Measurements from ENCODE around the gene FAM110A.
"Not testable (repeated sequence)": the region's sequence is repeated elsewhere in the genome, so short reads cannot be mapped to it uniquely, and the experiment has no call there.

Gene FAM110A

DNA sequence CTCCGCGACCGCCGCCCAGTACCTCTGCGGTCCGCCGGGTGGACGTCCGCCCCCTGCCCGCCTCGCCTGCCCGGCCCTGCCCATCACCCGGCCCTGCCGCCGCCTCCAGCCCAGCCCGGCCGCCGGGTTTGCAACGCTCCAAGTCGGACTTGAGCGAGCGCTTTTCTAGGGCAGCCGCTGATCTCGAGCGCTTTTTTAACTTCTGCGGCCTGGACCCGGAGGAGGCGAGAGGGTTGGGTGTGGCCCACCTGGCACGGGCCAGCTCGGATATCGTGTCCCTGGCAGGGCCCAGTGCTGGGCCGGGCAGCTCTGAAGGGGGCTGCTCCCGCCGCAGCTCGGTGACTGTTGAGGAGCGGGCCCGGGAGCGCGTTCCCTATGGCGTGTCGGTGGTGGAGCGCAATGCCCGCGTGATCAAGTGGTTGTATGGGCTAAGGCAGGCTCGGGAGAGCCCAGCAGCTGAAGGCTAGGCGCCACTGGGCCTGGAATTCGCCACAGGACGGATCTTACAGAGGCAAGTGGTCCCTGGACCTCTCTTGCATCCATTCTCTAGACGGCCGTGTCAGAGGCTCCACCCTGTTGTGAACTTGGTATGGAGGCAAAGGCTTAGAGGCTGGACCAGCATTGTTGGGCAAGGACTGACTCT, 11.8 kb downstream of the FAM110A start:
- peak; percentile 36 to 49 for DNase-seq

DNA sequence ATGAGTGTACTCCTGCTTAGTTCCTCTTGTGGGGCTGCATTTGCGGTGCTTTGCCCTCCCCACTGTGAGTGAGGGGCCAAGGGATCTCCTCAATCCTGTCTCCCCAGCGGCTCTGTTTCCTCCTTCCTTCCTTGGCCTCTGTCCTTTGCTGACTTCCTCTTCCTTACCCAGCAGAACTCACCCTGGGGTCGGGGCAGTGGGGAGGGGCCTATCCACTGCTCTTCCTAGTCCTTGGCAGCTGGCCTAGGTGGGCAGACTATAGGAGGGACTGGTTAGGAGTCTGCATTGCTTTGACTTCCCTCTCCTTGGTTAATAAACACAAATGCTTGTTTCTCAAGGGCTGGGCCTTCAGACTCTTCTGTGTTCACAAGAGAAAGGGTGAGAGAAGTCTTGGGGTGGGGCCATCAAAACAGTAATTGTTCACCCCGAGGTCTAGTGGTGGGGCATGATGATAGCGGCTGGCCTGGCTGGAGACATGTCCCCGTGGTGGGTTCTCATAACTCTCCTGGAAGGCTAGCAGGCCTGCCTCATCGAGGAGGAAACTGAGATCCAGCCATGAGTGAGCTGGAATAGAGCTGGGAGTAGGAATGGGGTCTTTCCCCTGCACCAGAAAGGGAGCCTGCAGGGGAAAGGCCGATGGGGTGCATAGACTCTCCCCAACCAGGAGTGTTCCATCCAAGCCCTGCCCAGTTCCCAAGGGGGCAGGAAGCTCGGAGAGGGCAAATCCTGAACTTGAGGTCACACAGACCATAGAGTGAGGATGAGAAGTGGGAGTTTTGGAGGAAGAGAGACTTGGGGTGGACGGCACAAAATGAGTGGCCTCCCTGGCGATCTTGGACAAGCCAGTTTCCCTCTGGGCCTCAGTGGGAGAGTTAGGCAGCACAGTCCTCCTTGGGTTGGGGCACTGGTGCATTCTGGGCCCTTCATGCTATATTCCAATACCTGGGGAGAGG, 12.7 kb downstream of the FAM110A start:
- peak; percentile 42 to 45 for DNase-seq

DNA sequence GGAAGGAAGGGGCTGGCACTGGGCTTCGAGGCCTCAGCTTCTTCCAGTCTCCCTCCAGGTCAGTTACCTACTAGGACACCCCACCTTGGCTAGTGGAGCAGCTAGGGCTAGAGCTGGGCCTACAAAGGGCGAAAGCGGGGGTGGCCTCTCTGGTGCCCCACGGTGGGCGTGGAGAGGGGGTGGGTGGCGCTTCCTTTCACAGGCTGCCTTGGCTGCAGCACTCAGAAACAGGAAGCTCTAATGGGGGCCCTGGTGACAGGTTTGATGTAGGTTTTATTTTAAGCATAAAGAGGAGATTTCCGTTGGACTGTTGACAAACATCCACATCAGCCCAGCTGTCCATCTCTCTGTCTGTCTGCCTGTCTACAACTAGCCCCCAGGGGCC, 13.4 kb downstream of the FAM110A start:
- DNase-seq = peak; percentile 61 to 62

- DNase-seq = no peak
These were observed 14.7 kb downstream of the FAM110A start for GRCh38 chr20:848193-848592.

DNA sequence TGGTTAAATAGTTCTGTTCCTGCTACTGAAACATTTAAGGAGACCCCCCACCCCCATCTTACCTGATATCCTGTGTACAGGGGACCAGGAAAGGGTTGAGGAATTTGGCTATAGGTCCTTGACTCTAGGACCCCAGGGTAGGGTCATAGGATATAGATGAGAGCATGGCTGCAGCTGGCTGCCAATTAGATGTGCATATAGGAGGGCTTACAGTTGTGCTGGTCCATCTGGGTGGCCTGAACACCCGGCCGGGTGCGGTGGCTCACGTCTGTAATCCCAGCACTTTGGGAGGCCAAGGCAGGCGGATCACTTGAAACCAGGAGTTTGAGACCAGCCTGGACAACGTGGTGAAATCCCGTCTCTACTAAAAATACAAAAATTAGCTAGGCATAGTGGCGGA, 15.2 kb downstream of the FAM110A start:
- not testable (repeated sequence) for DNase-seq

DNA sequence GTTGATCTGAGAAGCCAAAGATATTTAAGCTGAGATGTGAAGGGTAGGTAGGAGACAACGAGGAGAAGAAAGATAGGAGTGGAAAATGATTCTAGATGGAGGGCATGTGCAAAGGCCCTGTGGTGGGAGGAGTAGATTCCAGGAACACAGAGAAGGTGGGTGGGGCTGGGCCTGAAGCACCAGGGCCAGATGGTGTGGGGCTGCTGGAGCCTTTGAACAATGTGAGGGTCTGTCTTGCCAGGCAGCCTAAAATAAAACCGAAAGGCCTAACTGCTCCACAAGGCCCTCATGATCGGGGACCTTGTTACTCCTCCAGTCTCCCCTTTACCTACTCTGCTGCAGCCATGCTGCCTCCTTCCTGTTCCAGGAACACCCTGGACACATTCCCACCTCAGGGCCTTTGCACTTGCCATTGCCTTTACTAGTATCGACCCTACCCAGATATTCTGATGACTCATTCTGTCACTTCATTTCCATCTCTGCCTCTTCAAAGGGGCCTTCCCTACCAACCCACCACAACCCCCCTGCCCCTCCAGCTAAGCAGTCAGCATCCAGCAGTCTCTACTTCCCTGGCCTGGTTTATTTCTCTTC, 20.0 kb downstream of the FAM110A start:
- no peak for DNase-seq

DNA sequence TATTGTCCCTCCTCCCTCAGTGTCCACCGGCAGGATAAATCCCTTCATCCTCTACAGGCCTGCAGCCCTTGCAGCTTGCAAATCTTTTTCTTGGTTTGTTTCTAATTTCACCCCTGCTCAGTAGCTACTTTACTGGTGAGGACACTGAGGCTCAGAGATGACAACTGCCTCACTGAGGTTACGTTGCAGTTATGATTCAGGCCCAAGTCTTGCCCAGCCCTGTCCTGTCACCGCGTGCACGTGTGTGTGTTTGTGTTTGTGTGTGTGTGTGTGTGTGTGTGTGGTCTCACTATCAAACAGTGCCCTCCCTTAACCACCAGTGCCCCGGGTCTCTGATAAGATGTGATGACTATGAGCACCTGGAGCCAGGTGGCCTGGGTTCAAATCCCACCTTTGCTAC, 21.1 kb downstream of the FAM110A start:
- no peak for DNase-seq

DNA sequence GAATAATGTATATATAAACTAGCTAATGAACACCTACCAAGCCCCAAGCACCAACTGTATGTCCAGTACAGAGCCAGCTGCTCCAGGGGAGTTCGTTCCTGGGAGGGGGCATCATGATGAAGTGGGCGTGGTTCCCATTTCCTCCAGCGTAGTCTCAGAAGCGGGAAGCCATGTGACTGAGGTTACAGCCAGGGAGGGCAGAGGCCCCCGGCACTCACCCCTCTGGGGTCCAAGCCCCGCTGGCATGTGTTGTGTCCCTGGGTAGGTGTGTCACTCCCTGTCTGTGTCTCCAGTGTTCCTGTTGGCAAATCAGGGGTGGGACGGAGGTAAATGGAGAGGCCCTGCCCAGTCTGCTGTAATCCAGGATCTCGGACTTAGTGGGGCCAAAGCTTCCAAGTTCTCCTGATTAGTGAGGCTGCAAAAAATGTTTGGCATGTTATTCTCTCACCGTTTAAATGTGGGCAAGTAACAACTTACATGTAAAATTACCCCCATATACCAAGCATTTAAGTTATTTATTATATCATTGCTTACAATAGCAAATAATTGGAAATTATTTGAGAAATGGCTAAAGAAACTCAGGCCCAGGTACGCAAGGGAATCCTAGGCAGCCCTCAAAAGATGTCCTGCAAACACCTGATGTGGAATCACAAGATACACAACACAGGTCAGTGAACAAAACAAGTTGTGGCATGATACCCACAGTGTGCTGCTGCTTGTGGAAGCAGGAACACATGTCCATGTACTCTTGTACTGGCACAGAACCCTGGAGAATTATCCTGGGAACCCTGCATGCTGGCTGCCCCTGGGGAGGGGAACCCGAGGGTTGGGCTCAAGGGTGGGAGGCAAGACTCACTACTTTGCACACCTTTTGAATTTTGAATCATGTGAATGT, 22.2 kb downstream of the FAM110A start:
- no peak for DNase-seq

DNA sequence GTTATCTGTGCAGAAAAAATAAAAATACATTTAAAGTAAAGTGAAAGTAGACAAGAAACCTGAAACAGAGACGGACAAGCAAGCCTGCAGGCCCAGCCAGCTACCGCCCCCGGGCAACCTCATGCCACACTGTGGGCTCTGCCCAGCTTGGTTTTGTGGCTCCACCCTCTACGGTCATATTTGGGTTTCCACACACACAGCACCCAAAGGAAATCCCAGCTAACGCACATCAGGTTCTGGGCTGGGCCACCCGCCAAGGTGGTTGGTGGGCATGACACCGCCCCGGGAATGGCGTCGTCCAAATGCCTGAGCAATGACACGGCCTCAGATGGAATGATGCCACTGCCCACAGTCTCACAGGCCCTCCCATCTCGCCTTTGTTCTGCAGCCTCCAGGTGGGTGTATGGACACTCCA, 22.9 kb downstream of the FAM110A start:
- DNase-seq = peak; percentile 62 to 73

DNA sequence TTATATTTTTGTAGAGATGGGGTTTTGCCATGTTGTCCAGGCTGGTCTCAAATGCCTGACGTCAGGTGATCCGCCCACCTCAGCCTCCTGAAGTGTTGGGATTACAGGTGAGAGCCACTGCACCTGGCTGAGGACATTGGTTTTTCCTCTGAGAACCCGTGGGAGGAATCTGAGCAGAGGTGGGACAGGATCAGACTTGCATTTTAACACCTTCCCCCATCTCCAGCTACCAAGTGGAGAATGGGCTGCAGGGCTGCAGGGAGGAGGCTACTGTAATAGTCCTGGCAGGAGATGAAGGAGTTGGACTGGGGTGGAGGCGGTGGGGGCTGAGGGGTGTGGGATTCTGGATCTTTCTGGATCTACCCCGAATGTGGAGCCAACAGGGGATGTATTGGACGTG, 24.5 kb downstream of the FAM110A start:
- DNase-seq = no peak

GRCh38 chr20:859751-860231, 26.3 kb downstream of the FAM110A start:
- no peak for DNase-seq

DNA sequence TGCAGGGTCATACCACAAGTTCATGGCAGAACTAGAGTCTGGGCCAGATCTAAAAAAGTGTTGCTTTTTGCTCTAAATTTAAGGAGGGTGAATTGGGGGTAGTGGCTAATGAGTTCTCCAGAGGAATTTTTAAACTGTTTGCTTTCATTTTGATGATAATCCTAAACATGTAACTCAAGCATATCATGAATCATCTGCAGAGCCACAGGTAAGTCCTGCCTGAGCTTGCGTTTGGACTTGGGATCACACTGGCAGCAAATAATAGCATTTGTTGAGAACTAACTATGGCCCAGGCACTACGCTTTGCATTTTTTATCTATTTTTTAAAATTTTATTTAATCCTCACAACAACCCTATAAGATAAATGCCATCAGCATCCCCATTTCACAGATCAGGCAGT, 27.4 kb downstream of the FAM110A start:
- no peak for DNase-seq

- DNase-seq = no peak
These were observed 31.9 kb downstream of the FAM110A start for GRCh38 chr20:865440-865839.

GRCh38 chr20:868279-868678, 34.8 kb downstream of the FAM110A start:
- DNase-seq = no peak

- DNase-seq = no peak
These were observed 36.1 kb downstream of the FAM110A start for GRCh38 chr20:869606-870005.

GRCh38 chr20:870758-871157, 37.2 kb downstream of the FAM110A start:
- DNase-seq = no peak

- DNase-seq = no peak
These were observed 37.9 kb downstream of the FAM110A start for GRCh38 chr20:871436-871835.

GRCh38 chr20:871948-872347, 38.4 kb downstream of the FAM110A start:
- DNase-seq = no peak

DNA sequence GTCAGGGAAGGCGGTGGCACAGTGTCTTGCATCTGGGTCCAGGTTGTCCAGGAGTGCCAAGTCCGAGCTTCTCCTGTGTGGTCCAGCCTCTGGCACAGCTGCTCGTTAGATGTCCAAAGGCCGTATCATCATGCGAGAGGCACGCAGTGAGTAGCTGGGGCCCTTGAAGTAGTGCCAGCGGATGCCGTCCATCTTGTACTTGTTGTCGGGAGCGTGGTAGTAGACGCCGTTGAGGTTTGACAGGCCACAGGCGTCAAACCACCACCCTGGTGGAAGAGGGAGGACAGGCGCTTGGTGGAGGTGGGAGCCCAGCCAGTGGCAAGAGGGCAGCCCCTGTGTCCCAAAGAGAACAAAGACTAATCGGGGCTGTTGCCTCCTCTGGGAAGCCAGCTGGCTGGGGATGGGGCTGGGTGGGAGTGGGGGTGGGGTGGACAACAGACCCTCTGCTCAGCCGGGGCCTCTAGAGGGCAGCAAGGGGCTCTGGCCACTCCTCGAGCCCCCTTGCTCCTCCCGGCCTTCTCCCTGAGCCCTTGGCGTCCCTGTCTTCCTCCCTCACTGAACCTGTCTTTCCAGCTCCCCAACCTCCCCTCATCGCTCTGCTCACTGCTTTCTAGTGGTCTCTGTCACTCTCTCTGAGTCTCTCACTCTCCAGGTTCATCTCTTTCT, 39.5 kb downstream of the FAM110A start:
- no peak for DNase-seq

GRCh38 chr20:873875-874607, 40.5 kb downstream of the FAM110A start:
- DNase-seq = no peak

- DNase-seq = no peak
These were observed 41.6 kb downstream of the FAM110A start for GRCh38 chr20:875115-875514.

Measured in activated T-cell treated with anti-CD3 and anti-CD28 coated beads, Interleukin-2, amount 50 U/mL, for 48 hours (primary cell).